Ishikawa (cell line): ENCODE measurements around the gene DHX40.

ENCODE experiments used
- CEBPB ChIP-seq: IDR thresholded peaks from 2 replicates; pipeline ENCODE4 v1.6.1; 2012
- CREB1 ChIP-seq: IDR thresholded peaks from 2 replicates; pipeline ENCODE4 v1.6.1; 2012; ENCODE audit warnings: low read depth
- EGR1 ChIP-seq: IDR thresholded peaks from 2 replicates; pipeline ENCODE4 v1.6.1; 2012
- EP300 ChIP-seq: IDR thresholded peaks from 2 replicates; pipeline ENCODE4 v1.6.1; 2012; ENCODE audit warnings: borderline replicate concordance
- FOXM1 ChIP-seq: IDR thresholded peaks from 2 replicates; pipeline ENCODE4 v1.6.1; 2012; ENCODE audit warnings: low read depth, borderline replicate concordance
- MAX ChIP-seq: IDR thresholded peaks from 2 replicates; pipeline ENCODE4 v1.6.1; 2012
- NFIC ChIP-seq: IDR thresholded peaks from 2 replicates; pipeline ENCODE4 v1.6.1; 2012
- RAD21 ChIP-seq: IDR thresholded peaks from 2 replicates; pipeline ENCODE4 v1.6.1; 2012; ENCODE audit warnings: low read depth
- REST ChIP-seq: IDR thresholded peaks from 2 replicates; pipeline ENCODE4 v1.6.1; 2012; ENCODE audit warnings: low read depth, mild to moderate bottlenecking
- TAF1 ChIP-seq: IDR thresholded peaks from 2 replicates; pipeline ENCODE4 v1.6.1; 2012; ENCODE audit warnings: low read depth, mild to moderate bottlenecking
- TCF12 ChIP-seq: IDR thresholded peaks from 2 replicates; pipeline ENCODE4 v1.6.1; 2012; ENCODE audit warnings: low read depth
- TEAD4 ChIP-seq: IDR thresholded peaks from 2 replicates; pipeline ENCODE4 v1.6.1; 2012
- USF1 ChIP-seq: IDR thresholded peaks from 2 replicates; pipeline ENCODE4 v1.6.1; 2012
- YY1 ChIP-seq: IDR thresholded peaks from 2 replicates; pipeline ENCODE4 v1.6.1; 2012; ENCODE audit warnings: low read depth
- ZBTB7A ChIP-seq: IDR thresholded peaks from 2 replicates; pipeline ENCODE4 v1.6.1; 2012; ENCODE audit warnings: low read depth

The DHX40 gene

GRCh38 chr17:59565171-59565958 lies at the start of gene DHX40:
Gene DHX40, plus strand, starts transcription at chr17:59565610. Its CDS starts 62 bp downstream, at chr17:59565672.
- TF ChIP-seq MAX = peak; percentile 100
- TF ChIP-seq NFIC = peak; percentile 43; the same call in 1 of the 2 replicates
- TF ChIP-seq TCF12 = peak; percentile 60
- no peak for TF ChIP-seq RAD21
- peak; percentile 96 for TF ChIP-seq CREB1
- TF ChIP-seq YY1 = peak; percentile 47; the same call in 1 of the 2 replicates
- peak; percentile 61; the same call in 1 of the 2 replicates for TF ChIP-seq USF1
- no peak for TF ChIP-seq CEBPB
- TF ChIP-seq EP300 = no peak; the same call in 1 of the 2 replicates
- TF ChIP-seq ZBTB7A = no peak

GRCh38 chr17:59516451-59516850 lies 49.0 kb upstream of the DHX40 start:
- TF ChIP-seq YY1 = no peak
- TF ChIP-seq CEBPB = no peak
- no peak for TF ChIP-seq EP300
- no peak for TF ChIP-seq REST
- no peak for TF ChIP-seq CREB1

- TF ChIP-seq FOXM1 (no peak), YY1 (no peak), TCF12 (no peak)
Observed at GRCh38 chr17:59519132-59519531, 46.3 kb upstream of the DHX40 start.

- TF ChIP-seq TAF1 (no peak), TCF12 (no peak), TEAD4 (no peak), NFIC (no peak), REST (no peak), EGR1 (no peak), USF1 (no peak), MAX (no peak), FOXM1 (no peak), CEBPB (no peak), RAD21 (no peak), YY1 (no peak), CREB1 (no peak), EP300 (no peak), ZBTB7A (no peak)
Observed at GRCh38 chr17:59520251-59520650, 45.2 kb upstream of the DHX40 start.

- TF ChIP-seq NFIC = no peak
- no peak for TF ChIP-seq REST
- no peak for TF ChIP-seq TEAD4
- peak; percentile 79 for TF ChIP-seq RAD21
- no peak for TF ChIP-seq CEBPB
- no peak for TF ChIP-seq USF1
- no peak for TF ChIP-seq TCF12
- no peak for TF ChIP-seq CREB1
Observed at GRCh38 chr17:59521465-59522126, 43.8 kb upstream of the DHX40 start.
